Measurements from ENCODE around the gene ADD1.

Gene ADD1

GRCh38 chr4:2930758-2931511 lies 87.3 kb downstream of the ADD1 start:
- no CpG with 5 or more reads among the region's 34 CpGs for WGBS (ENCODE audit: insufficient coverage, insufficient read length)
- Histone ChIP-seq H3K36me3 (ENCODE audit: control insufficient read depth, insufficient read depth, low read length) (peaks cover 25% of the 10 kb centered on the region), H3K4me3 (ENCODE audit: low read length) (no peak overlapping the region), H3K27ac (ENCODE audit: low read length) (no peak overlapping the region), H3K27me3 (ENCODE audit: control insufficient read depth, insufficient read depth, low read length) (no peaks in the 10 kb centered on the region), H3K9me3 (ENCODE audit: control insufficient read depth, insufficient read depth, low read length) (no peaks in the 10 kb centered on the region), H3K4me1 (ENCODE audit: control insufficient read depth, insufficient read depth, low read length) (no peaks in the 10 kb centered on the region; the same call in 1 of the 2 replicates)
- no peak for DNase-seq (ENCODE audit: low read depth, low spot score)

- Histone ChIP-seq H3K27me3 (ENCODE audit: control insufficient read depth, insufficient read depth, low read length) (no peaks in the 10 kb centered on the region), H3K4me3 (ENCODE audit: low read length) (no peak overlapping the region), H3K36me3 (ENCODE audit: control insufficient read depth, insufficient read depth, low read length) (peaks cover 24% of the 10 kb centered on the region), H3K9me3 (ENCODE audit: control insufficient read depth, insufficient read depth, low read length) (no peaks in the 10 kb centered on the region), H3K4me1 (ENCODE audit: control insufficient read depth, insufficient read depth, low read length) (no peaks in the 10 kb centered on the region; the same call in 1 of the 2 replicates), H3K27ac (ENCODE audit: low read length) (no peak overlapping the region)
- no CpG with 5 or more reads among the region's 38 CpGs for WGBS (ENCODE audit: insufficient coverage, insufficient read length)
- no peak for DNase-seq (ENCODE audit: low read depth, low spot score)
Observed at GRCh38 chr4:2931512-2932301, 88.1 kb downstream of the ADD1 start.

- peaks cover 20% of the 10 kb centered on the region for H3K36me3 ChIP-seq (ENCODE audit: control insufficient read depth, insufficient read depth, low read length)
- no peak overlapping the region for H3K27ac ChIP-seq (ENCODE audit: low read length)
- H3K4me1 ChIP-seq (ENCODE audit: control insufficient read depth, insufficient read depth, low read length): no peaks in the 10 kb centered on the region; the same call in 1 of the 2 replicates
- H3K9me3 ChIP-seq (ENCODE audit: control insufficient read depth, insufficient read depth, low read length): no peaks in the 10 kb centered on the region
- H3K4me3 ChIP-seq (ENCODE audit: low read length): no peak overlapping the region
- no CpG with 5 or more reads among the region's 18 CpGs for WGBS (ENCODE audit: insufficient coverage, insufficient read length)
- DNase-seq (ENCODE audit: low read depth, low spot score): no peak
- no peaks in the 10 kb centered on the region for H3K27me3 ChIP-seq (ENCODE audit: control insufficient read depth, insufficient read depth, low read length)
Observed at GRCh38 chr4:2932321-2932950, 88.8 kb downstream of the ADD1 start.

- no peak overlapping the region for H3K27ac ChIP-seq (ENCODE audit: low read length)
- H3K4me3 ChIP-seq (ENCODE audit: low read length): no peak overlapping the region
- peaks cover 20% of the 10 kb centered on the region for H3K36me3 ChIP-seq (ENCODE audit: control insufficient read depth, insufficient read depth, low read length)
- H3K27me3 ChIP-seq (ENCODE audit: control insufficient read depth, insufficient read depth, low read length): no peaks in the 10 kb centered on the region
- WGBS (ENCODE audit: insufficient coverage, insufficient read length): no CpG with 5 or more reads among the region's 15 CpGs
- no peaks in the 10 kb centered on the region; the same call in 1 of the 2 replicates for H3K4me1 ChIP-seq (ENCODE audit: control insufficient read depth, insufficient read depth, low read length)
- DNase-seq (ENCODE audit: low read depth, low spot score): no peak
- no peaks in the 10 kb centered on the region for H3K9me3 ChIP-seq (ENCODE audit: control insufficient read depth, insufficient read depth, low read length)
Observed at GRCh38 chr4:2932951-2933565, 89.4 kb downstream of the ADD1 start.

GRCh38 chr4:2933566-2934076 lies 90.0 kb downstream of the ADD1 start:
- Histone ChIP-seq H3K36me3 (ENCODE audit: control insufficient read depth, insufficient read depth, low read length) (peaks cover 16% of the 10 kb centered on the region), H3K4me1 (ENCODE audit: control insufficient read depth, insufficient read depth, low read length) (no peaks in the 10 kb centered on the region; the same call in 1 of the 2 replicates)

GRCh38 chr4:2934077-2934812 lies 90.6 kb downstream of the ADD1 start:
- Histone ChIP-seq H3K9me3 (ENCODE audit: control insufficient read depth, insufficient read depth, low read length) (no peaks in the 10 kb centered on the region), H3K4me1 (ENCODE audit: control insufficient read depth, insufficient read depth, low read length) (no peaks in the 10 kb centered on the region; the same call in 1 of the 2 replicates), H3K27ac (ENCODE audit: low read length) (no peak overlapping the region), H3K4me3 (ENCODE audit: low read length) (peak overlapping the region; percentile 91; the same call in 1 of the 2 replicates), H3K27me3 (ENCODE audit: control insufficient read depth, insufficient read depth, low read length) (no peaks in the 10 kb centered on the region), H3K36me3 (ENCODE audit: control insufficient read depth, insufficient read depth, low read length) (peaks cover 21% of the 10 kb centered on the region)
- WGBS (ENCODE audit: insufficient coverage, insufficient read length): no CpG with 5 or more reads among the region's 93 CpGs
- no peak for DNase-seq (ENCODE audit: low read depth, low spot score)

More at GRCh38 chr4:2933566-2934076, 90.0 kb downstream of the ADD1 start:
- Histone ChIP-seq H3K27me3 (ENCODE audit: control insufficient read depth, insufficient read depth, low read length) (no peaks in the 10 kb centered on the region), H3K9me3 (ENCODE audit: control insufficient read depth, insufficient read depth, low read length) (no peaks in the 10 kb centered on the region), H3K4me3 (ENCODE audit: low read length) (peak overlapping the region; percentile 57; the same call in 1 of the 2 replicates), H3K27ac (ENCODE audit: low read length) (no peak overlapping the region)
- WGBS (ENCODE audit: insufficient coverage, insufficient read length): no CpG with 5 or more reads among the region's 31 CpGs
- DNase-seq (ENCODE audit: low read depth, low spot score): no peak

- H3K9me3 ChIP-seq (ENCODE audit: control insufficient read depth, insufficient read depth, low read length): no peaks in the 10 kb centered on the region
- WGBS (ENCODE audit: insufficient coverage, insufficient read length): no CpG with 5 or more reads among the region's 70 CpGs
- DNase-seq (ENCODE audit: low read depth, low spot score): peak; percentile 68
- no peaks in the 10 kb centered on the region; the same call in 1 of the 2 replicates for H3K4me1 ChIP-seq (ENCODE audit: control insufficient read depth, insufficient read depth, low read length)
- peaks cover 24% of the 10 kb centered on the region for H3K36me3 ChIP-seq (ENCODE audit: control insufficient read depth, insufficient read depth, low read length)
- no peak overlapping the region for H3K27ac ChIP-seq (ENCODE audit: low read length)
- peak overlapping the region; percentile 91 for H3K4me3 ChIP-seq (ENCODE audit: low read length)
- H3K27me3 ChIP-seq (ENCODE audit: control insufficient read depth, insufficient read depth, low read length): no peaks in the 10 kb centered on the region
Observed at GRCh38 chr4:2934813-2935761, 91.4 kb downstream of the ADD1 start.

- Histone ChIP-seq H3K27ac (ENCODE audit: low read length) (no peak overlapping the region), H3K4me3 (ENCODE audit: low read length) (peak overlapping the region; percentile 91; the same call in 1 of the 2 replicates), H3K27me3 (ENCODE audit: control insufficient read depth, insufficient read depth, low read length) (no peaks in the 10 kb centered on the region), H3K36me3 (ENCODE audit: control insufficient read depth, insufficient read depth, low read length) (peaks cover 31% of the 10 kb centered on the region), H3K9me3 (ENCODE audit: control insufficient read depth, insufficient read depth, low read length) (no peaks in the 10 kb centered on the region), H3K4me1 (ENCODE audit: control insufficient read depth, insufficient read depth, low read length) (no peaks in the 10 kb centered on the region; the same call in 1 of the 2 replicates)
- no CpG with 5 or more reads among the region's 20 CpGs for WGBS (ENCODE audit: insufficient coverage, insufficient read length)
- DNase-seq (ENCODE audit: low read depth, low spot score): no peak
Observed at GRCh38 chr4:2935762-2936743, 92.4 kb downstream of the ADD1 start.

All from iPS DF 6.9 (cell line).